ENCODE measurements around the gene PTTG2.

GRCh38 chr4:37958932-37959331, 1.3 kb upstream of the PTTG2 start:
- TF ChIP-seq, protein P1, sequence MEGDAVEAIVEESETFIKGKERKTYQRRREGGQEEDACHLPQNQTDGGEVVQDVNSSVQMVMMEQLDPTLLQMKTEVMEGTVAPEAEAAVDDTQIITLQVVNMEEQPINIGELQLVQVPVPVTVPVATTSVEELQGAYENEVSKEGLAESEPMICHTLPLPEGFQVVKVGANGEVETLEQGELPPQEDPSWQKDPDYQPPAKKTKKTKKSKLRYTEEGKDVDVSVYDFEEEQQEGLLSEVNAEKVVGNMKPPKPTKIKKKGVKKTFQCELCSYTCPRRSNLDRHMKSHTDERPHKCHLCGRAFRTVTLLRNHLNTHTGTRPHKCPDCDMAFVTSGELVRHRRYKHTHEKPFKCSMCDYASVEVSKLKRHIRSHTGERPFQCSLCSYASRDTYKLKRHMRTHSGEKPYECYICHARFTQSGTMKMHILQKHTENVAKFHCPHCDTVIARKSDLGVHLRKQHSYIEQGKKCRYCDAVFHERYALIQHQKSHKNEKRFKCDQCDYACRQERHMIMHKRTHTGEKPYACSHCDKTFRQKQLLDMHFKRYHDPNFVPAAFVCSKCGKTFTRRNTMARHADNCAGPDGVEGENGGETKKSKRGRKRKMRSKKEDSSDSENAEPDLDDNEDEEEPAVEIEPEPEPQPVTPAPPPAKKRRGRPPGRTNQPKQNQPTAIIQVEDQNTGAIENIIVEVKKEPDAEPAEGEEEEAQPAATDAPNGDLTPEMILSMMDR (IDR thresholded peaks at IDR 0.05 in 4 of 5, conservative IDR thresholded peaks at IDR 0.05 in 1 of 5): no peak
- no peak for TF ChIP-seq POLR2A (IDR thresholded peaks at IDR 0.05)
